ENCODE data around the gene ITK. TPM values are rescaled to one million over a fixed set of nuclear protein-coding genes. Genes with fewer than 3 reads are reported as not detected.
A peak's percentile ranks its signal among the peaks of the same experiment; 100 is the strongest.

The ITK gene
- total RNA-seq, 3 donors from 2014 or later (not counting 1 experiment from before 2014, with no cell fraction given), result 153 to 188 (median 186) TPM

DNA sequence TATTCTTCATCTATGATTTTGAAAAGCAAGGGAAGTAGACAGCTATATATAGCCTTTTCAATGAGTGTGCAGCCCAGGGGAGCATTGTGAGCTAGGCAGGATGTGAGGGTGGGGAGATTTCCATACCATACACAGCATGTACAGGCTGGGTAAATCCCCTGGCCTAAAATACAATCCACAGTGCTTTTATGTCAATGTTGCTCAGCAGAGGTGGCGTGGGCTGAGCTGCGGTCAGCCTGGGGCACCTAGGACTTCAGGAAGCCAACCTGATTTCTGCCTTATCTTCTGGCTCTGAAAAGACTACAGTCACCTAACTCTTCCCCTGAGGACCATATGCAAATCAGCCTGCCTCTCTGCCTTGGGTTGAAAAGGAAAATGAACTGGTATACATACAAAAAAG, 8.2 kb upstream of the ITK start:
- Histone ChIP-seq H3K4me1 (ENCODE audit: control insufficient read depth, insufficient read depth, low read length) (peaks cover 12% of the 10 kb centered on the region), H3K27me3 (ENCODE audit: control insufficient read depth, insufficient read depth, low read length) (no peaks in the 10 kb centered on the region), H3K36me3 (ENCODE audit: control insufficient read depth, insufficient read depth, low read length) (no peaks in the 10 kb centered on the region), H3K4me3 (ENCODE audit: low read length) (no peak overlapping the region), H3K27ac (ENCODE audit: low read length) (peak overlapping the region; percentile 44), H3K9me3 (ENCODE audit: control insufficient read depth, insufficient read depth, low read length) (no peaks in the 10 kb centered on the region)
- Mint-ChIP-seq H3K36me3 (no peaks in the 10 kb centered on the region), H3K27me3 (ENCODE audit: low read depth in 2 of 2) (no peaks in the 10 kb centered on the region), H3K4me3 (peak overlapping the region; percentile 10), H3K4me1 (peaks cover 18 to 28% of the 10 kb centered on the region in 2 donors), H3K9me3 (no peaks in the 10 kb centered on the region), H3K27ac (peak overlapping the region; percentile 59 to 75)
- peak; percentile 88 to 99 (median 96) for ATAC-seq
- WGBS (ENCODE audit: insufficient coverage), result 0% methylated on average over 2 of the region's 2 CpGs
- peak; percentile 27 to 91 for DNase-seq
- intact Hi-C loops (cut with micrococcal nuclease), result no loop called here
- TF ChIP-seq, protein P1, sequence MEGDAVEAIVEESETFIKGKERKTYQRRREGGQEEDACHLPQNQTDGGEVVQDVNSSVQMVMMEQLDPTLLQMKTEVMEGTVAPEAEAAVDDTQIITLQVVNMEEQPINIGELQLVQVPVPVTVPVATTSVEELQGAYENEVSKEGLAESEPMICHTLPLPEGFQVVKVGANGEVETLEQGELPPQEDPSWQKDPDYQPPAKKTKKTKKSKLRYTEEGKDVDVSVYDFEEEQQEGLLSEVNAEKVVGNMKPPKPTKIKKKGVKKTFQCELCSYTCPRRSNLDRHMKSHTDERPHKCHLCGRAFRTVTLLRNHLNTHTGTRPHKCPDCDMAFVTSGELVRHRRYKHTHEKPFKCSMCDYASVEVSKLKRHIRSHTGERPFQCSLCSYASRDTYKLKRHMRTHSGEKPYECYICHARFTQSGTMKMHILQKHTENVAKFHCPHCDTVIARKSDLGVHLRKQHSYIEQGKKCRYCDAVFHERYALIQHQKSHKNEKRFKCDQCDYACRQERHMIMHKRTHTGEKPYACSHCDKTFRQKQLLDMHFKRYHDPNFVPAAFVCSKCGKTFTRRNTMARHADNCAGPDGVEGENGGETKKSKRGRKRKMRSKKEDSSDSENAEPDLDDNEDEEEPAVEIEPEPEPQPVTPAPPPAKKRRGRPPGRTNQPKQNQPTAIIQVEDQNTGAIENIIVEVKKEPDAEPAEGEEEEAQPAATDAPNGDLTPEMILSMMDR (IDR thresholded peaks at IDR 0.05), result no peak

DNA sequence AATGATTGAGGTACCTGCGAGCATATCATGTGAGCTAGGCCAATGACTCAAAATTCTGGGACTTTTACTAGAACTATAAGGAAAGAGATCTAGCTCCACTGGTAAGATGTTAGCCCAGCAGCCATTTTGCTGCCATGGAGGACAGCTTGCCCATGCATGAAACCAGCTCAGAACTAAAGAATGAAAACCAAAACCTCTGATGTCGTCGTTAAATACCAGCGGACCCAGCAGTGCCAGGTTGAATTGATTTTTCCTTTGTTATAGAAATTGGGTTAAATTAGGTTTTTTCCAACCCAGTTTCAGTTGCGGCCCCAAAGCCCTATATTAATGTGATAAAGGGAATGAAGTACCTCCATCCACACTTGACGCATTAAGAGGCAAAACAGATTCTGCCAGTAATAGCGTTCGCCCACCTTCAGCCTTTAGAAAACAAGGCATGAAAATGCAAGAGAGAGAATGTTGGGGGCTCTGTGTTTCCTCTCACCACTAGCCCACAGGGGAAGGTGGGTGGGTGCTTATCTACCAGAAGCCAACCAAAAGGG, 5.5 kb upstream of the ITK start:
- Mint-ChIP-seq H3K4me3 (no peak overlapping the region), H3K27ac (no peak overlapping the region), H3K9me3 (no peaks in the 10 kb centered on the region), H3K36me3 (no peaks in the 10 kb centered on the region), H3K27me3 (ENCODE audit: low read depth in 2 of 2) (no peaks in the 10 kb centered on the region), H3K4me1 (peaks cover 42 to 50% of the 10 kb centered on the region in 2 donors)
- no peak for ATAC-seq
- H3K9me3 ChIP-seq (ENCODE audit: control insufficient read depth, insufficient read depth, low read length), result no peaks in the 10 kb centered on the region
- DNase-seq, result no peak
- TF ChIP-seq, protein P1 (IDR thresholded peaks at IDR 0.05), result no peak
- H3K4me3 ChIP-seq (ENCODE audit: low read length), result no peak overlapping the region
- H3K36me3 ChIP-seq (ENCODE audit: control insufficient read depth, insufficient read depth, low read length), result no peaks in the 10 kb centered on the region
- no peaks in the 10 kb centered on the region for H3K27me3 ChIP-seq (ENCODE audit: control insufficient read depth, insufficient read depth, low read length)
- no peak overlapping the region for H3K27ac ChIP-seq (ENCODE audit: low read length)
- H3K4me1 ChIP-seq (ENCODE audit: control insufficient read depth, insufficient read depth, low read length), result peaks cover 18% of the 10 kb centered on the region
- intact Hi-C loops (cut with micrococcal nuclease), result no loop called here
- WGBS (ENCODE audit: insufficient coverage), result 94% methylated on average over 8 of the region's 8 CpGs

DNA sequence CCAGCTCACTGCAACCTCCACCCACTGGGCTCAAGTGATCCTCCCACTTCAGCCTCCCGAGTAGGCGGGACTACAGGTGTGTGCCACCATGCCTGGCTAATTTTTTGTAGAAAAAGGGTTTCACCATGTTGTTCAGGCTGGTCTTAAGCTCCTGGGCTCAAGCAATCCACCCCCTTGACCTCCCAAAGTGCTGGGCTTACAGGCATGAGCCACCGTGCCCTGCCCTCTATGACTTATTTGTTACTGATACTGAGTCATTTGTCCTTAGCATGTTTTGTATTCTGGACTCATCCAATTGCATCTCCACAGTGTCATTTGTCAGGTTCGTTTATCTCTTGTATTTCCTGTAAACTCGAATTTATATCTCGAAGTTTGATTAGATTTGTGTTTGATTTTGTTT, 2.7 kb upstream of the ITK start:
- Mint-ChIP-seq H3K4me1 (peaks cover 44 to 50% of the 10 kb centered on the region in 2 donors), H3K9me3 (no peaks in the 10 kb centered on the region), H3K36me3 (peaks cover 7% of the 10 kb centered on the region), H3K4me3 (no peak overlapping the region), H3K27me3 (ENCODE audit: low read depth in 2 of 2) (no peaks in the 10 kb centered on the region), H3K27ac (peak overlapping the region; percentile 96 to 97)
- H3K4me3 ChIP-seq (ENCODE audit: low read length), result no peak overlapping the region
- peaks cover 10% of the 10 kb centered on the region for H3K4me1 ChIP-seq (ENCODE audit: control insufficient read depth, insufficient read depth, low read length)
- TF ChIP-seq, protein P1 (IDR thresholded peaks at IDR 0.05), result no peak
- intact Hi-C loops (cut with micrococcal nuclease), result no loop called here
- no peaks in the 10 kb centered on the region for H3K9me3 ChIP-seq (ENCODE audit: control insufficient read depth, insufficient read depth, low read length)
- H3K27me3 ChIP-seq (ENCODE audit: control insufficient read depth, insufficient read depth, low read length), result no peaks in the 10 kb centered on the region
- ATAC-seq (no peak), DNase-seq (peak in 1 of 2 donors; percentile 40)
- H3K36me3 ChIP-seq (ENCODE audit: control insufficient read depth, insufficient read depth, low read length), result no peaks in the 10 kb centered on the region
- 84% methylated on average over 6 of the region's 6 CpGs for WGBS (ENCODE audit: insufficient coverage)
- H3K27ac ChIP-seq (ENCODE audit: low read length), result peak overlapping the region; percentile 5

DNA sequence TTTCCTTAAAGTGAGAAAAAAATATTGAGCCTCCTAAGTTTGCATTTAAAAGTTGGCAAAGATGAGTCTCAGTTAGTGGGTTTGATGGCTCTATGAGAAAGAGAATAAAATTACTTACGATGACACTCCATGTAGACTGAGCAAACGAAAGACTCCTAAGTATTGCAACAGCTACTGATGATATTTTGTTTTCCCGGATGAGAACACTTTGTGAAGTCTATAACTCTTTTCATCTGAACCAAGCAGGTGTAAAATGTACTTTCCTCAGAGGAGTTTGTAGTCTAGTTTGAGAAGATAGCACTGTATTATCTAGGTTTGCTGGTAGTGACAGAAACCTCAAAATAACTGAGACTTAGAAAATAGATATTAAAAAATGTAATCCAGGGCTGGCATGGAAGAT, 1.7 kb upstream of the ITK start:
- no peak overlapping the region for H3K4me3 Mint-ChIP-seq
- H3K27me3 ChIP-seq (ENCODE audit: control insufficient read depth, insufficient read depth, low read length), result no peaks in the 10 kb centered on the region
- H3K9me3 ChIP-seq (ENCODE audit: control insufficient read depth, insufficient read depth, low read length), result no peaks in the 10 kb centered on the region
- DNase-seq (peak in 1 of 2 donors; percentile 44), ATAC-seq (no peak)
- H3K36me3 ChIP-seq (ENCODE audit: control insufficient read depth, insufficient read depth, low read length), result peaks cover 3% of the 10 kb centered on the region
- peak overlapping the region; percentile 91 for H3K27ac ChIP-seq (ENCODE audit: low read length)
- peak overlapping the region; percentile 96 to 97 for H3K27ac Mint-ChIP-seq
- peaks cover 7% of the 10 kb centered on the region for H3K4me1 ChIP-seq (ENCODE audit: control insufficient read depth, insufficient read depth, low read length)
- H3K36me3 Mint-ChIP-seq, result peaks cover 7% of the 10 kb centered on the region
- no peaks in the 10 kb centered on the region for H3K27me3 Mint-ChIP-seq (ENCODE audit: low read depth in 2 of 2)
- intact Hi-C loops (cut with micrococcal nuclease), result no loop called here
- TF ChIP-seq, protein P1 (IDR thresholded peaks at IDR 0.05), result no peak
- peaks cover 51 to 59% of the 10 kb centered on the region in 2 donors for H3K4me1 Mint-ChIP-seq
- no peaks in the 10 kb centered on the region for H3K9me3 Mint-ChIP-seq
- no peak overlapping the region for H3K4me3 ChIP-seq (ENCODE audit: low read length)
- WGBS (ENCODE audit: insufficient coverage), result 76% methylated on average over 3 of the region's 3 CpGs

Data from natural killer cell (primary cell).